ENCODE measurements around the gene PDE4D. TPM values are rescaled to one million over a fixed set of nuclear protein-coding genes. Genes with fewer than 3 reads are reported as not detected.

The PDE4D gene
- total RNA-seq, 6 experiments from 2014 or later, result 1.6 to 10.3 (median 5.6) TPM

DNA sequence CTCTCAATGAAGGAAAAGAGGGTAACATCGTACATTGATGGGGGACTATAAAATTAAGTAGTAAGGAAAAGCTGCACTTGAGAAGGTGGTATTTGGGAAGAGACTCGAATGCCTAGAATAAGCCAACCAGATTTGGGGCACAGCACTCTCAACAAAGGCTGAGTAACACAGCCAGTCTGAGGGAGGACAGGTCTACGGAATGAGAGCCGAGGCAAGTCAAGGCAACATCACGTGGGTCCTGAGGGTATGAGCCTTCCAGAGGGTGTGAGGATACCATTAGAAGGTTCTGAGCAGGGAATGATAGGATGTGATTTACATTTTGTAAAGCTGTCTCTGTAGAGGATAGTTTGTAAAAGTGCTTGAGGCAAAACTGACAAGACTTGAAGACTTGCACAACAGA, 876.6 kb downstream of the PDE4D start:
- WGBS (ENCODE audit: insufficient coverage, low coverage, low lambda C conversion rate, missing lambda C conversion rate), result 96% methylated on average over 5 of the region's 5 CpGs
- ATAC-seq, result no peak
- intact Hi-C loops (cut with DNase I), result no loop called here
- TF ChIP-seq, protein P1, sequence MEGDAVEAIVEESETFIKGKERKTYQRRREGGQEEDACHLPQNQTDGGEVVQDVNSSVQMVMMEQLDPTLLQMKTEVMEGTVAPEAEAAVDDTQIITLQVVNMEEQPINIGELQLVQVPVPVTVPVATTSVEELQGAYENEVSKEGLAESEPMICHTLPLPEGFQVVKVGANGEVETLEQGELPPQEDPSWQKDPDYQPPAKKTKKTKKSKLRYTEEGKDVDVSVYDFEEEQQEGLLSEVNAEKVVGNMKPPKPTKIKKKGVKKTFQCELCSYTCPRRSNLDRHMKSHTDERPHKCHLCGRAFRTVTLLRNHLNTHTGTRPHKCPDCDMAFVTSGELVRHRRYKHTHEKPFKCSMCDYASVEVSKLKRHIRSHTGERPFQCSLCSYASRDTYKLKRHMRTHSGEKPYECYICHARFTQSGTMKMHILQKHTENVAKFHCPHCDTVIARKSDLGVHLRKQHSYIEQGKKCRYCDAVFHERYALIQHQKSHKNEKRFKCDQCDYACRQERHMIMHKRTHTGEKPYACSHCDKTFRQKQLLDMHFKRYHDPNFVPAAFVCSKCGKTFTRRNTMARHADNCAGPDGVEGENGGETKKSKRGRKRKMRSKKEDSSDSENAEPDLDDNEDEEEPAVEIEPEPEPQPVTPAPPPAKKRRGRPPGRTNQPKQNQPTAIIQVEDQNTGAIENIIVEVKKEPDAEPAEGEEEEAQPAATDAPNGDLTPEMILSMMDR (IDR thresholded peaks at IDR 0.05), result no peak
- TF ChIP-seq POLR2A (IDR thresholded peaks at IDR 0.05), result no peak
- Histone ChIP-seq H3K27me3 (no peaks in the 10 kb centered on the region), H3K36me3 (no peaks in the 10 kb centered on the region), H3K4me1 (no peaks in the 10 kb centered on the region), H3K9me3 (no peaks in the 10 kb centered on the region), H3K4me3 (no peak overlapping the region), H3K27ac (no peak overlapping the region)
- DNase-seq, result no peak

DNA sequence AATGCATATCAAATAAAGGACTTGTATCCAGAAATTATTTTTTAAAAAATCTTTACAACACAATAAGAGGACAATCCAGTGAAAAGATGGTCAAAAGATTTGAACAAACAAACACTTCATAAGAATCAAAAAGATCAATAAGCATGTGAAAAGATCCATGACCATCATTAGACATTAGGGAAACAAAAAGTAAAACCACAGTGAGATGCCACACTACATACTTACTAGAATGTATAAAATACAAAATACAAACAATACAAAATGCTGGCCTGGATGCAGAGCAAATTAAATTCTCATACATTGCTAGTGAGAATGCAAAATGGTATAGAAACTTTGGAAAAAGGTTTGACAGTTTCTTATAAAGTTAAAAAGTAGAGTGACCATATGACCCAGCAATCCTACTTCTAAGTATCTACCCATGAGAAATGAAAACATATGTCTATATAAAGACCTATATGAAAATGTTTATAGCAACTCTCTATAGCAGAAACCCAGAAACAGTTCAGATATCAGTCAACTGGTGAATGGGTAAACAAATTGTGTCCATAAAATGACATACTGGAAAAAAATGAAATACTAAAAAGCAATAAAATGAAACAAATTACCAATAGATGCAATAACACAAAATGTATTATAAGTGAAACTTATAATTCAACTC, 884.6 kb downstream of the PDE4D start:
- Histone ChIP-seq H3K36me3 (no peaks in the 10 kb centered on the region), H3K9me3 (no peaks in the 10 kb centered on the region), H3K4me3 (no peak overlapping the region), H3K4me1 (no peaks in the 10 kb centered on the region), H3K27ac (no peak overlapping the region), H3K27me3 (no peaks in the 10 kb centered on the region)
- ATAC-seq (no peak), DNase-seq (no peak)
- intact Hi-C loops (cut with DNase I), result no loop called here
- TF ChIP-seq, protein P1 (IDR thresholded peaks at IDR 0.05), result no peak
- no peak for TF ChIP-seq POLR2A (IDR thresholded peaks at IDR 0.05)

DNA sequence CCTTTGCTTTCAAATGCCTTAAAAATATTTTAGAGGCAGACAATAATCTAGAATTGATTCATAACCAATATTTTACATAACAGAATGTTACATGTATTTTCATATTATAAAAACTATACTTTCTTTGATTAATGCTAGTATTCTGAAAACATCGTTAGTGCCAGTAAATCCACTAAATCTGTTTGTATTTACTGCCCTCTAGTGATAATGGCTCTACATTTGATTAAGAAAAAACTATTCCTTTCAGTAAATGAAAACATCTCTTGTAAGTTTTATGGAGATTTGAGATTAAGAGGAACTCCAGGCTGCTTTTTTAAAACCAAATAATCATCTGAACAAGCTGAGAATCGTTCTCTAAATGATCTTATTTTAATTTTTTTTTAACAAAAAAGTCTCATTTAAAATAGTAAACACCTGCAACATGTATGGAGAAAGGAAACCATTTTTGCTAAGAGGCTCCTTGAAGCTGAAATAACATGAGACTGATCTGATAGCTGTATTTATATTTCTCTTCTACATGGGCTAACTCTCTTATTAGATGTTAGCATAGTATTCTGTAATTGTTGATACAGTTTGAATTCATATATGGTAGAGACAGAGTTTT, 886.0 kb downstream of the PDE4D start:
- H3K36me3 ChIP-seq, result no peaks in the 10 kb centered on the region
- no peak for TF ChIP-seq POLR2A (IDR thresholded peaks at IDR 0.05)
- TF ChIP-seq, protein P1 (IDR thresholded peaks at IDR 0.05), result peak; percentile 29 to 56 (median 52)
- H3K4me3 ChIP-seq, result no peak overlapping the region
- intact Hi-C loops (cut with DNase I), result no loop called here
- 2% methylated on average over 2 of the region's 2 CpGs for WGBS (ENCODE audit: insufficient coverage, low coverage, low lambda C conversion rate, missing lambda C conversion rate)
- H3K4me1 ChIP-seq, result no peaks in the 10 kb centered on the region
- DNase-seq (no peak), ATAC-seq (peak in 2 of 4 donors; percentile 42 to 44)
- H3K27me3 ChIP-seq, result no peaks in the 10 kb centered on the region
- no peak overlapping the region for H3K27ac ChIP-seq
- no peaks in the 10 kb centered on the region for H3K9me3 ChIP-seq

DNA sequence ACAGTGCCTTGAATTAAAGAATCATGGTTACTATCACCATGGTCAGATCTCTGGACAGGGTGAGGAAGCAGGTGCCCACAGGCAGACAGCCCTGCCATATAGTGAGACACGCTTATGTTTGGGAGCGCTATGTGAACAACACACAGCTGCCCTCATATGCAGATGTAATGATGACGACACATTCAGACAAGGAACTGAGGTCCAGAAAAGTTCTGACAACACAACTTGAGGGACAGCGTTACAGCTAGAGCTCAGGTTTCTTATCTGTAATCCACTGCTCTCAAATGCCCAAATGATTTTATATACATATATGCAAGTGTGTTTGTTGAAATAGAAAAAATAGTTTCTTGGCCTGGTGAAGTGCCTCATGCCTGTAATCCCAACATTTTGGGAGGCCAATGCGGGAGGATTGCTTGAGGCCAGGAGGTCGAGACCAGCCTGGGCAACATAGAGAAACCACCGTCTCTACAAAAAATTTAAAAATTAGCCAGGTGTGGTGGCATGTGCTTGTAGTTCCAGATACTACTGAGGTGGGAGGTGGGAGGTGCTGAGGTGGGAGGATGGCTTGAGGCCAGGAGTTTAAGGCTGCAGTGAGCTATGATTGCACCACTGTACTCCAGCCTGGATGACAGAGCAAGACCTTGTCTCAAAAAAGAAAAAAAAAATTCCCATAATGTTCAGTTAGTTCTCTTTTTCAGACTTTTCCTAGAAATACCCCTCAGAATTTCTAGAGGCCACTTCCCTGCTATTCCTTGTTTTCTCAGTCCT, 887.4 kb downstream of the PDE4D start:
- ATAC-seq (no peak), DNase-seq (no peak)
- 97% methylated on average over 7 of the region's 7 CpGs for WGBS (ENCODE audit: insufficient coverage, low coverage, low lambda C conversion rate, missing lambda C conversion rate)
- H3K27ac ChIP-seq, result no peak overlapping the region
- H3K9me3 ChIP-seq, result no peaks in the 10 kb centered on the region
- TF ChIP-seq, protein P1 (IDR thresholded peaks at IDR 0.05), result no peak
- no peak for TF ChIP-seq POLR2A (IDR thresholded peaks at IDR 0.05)
- H3K27me3 ChIP-seq, result no peaks in the 10 kb centered on the region
- no peaks in the 10 kb centered on the region for H3K4me1 ChIP-seq
- intact Hi-C loops (cut with DNase I), result no loop called here
- no peaks in the 10 kb centered on the region for H3K36me3 ChIP-seq
- H3K4me3 ChIP-seq, result no peak overlapping the region

All from right lobe of liver (tissue), 6 donors.